SU-DHL-6 (cell line): ENCODE data around the gene SYNJ2.

Experiments used
- H2AFZ ChIP-seq: fragments of 200-600 bp; sonication (generic); 2 replicates; pipeline ENCODE4 v1.6.1; 2014; ENCODE audit warnings: low read depth, mild to moderate bottlenecking, moderate library complexity, mixed read lengths, antibody characterized with exemption, low read length; ENCODE audit not compliant: severe bottlenecking
- H3F3A ChIP-seq: fragments of 200-600 bp; shearing (Covaris generic); 2 replicates; pipeline ENCODE4 v1.6.0; 2016; ENCODE audit warnings: antibody characterized with exemption, mild to moderate bottlenecking; ENCODE audit not compliant: insufficient read depth
- H3K27ac ChIP-seq: fragments of 200-600 bp; sonication (generic); 2 replicates; pipeline ENCODE4 v1.5.1; 2016; ENCODE audit warnings: low read depth, mild to moderate bottlenecking, low read length, moderate library complexity, mixed read lengths
- H3K27me3 ChIP-seq: fragments of 200-600 bp; sonication (generic), shearing (Covaris generic); 2 replicates; pipeline ENCODE4 v1.6.0; 2014; ENCODE audit warnings: mild to moderate bottlenecking, low read length
- H3K36me3 ChIP-seq: fragments of 200-600 bp; sonication (generic); 2 replicates; pipeline ENCODE4 v1.6.1; 2014; ENCODE audit warnings: mild to moderate bottlenecking, low read length, mixed read lengths
- H3K4me2 ChIP-seq: fragments of 300-600, 200-600 bp; shearing (Covaris generic), sonication (generic); 2 replicates; pipeline ENCODE4 v1.6.0; 2014; ENCODE audit warnings: low read length, low read depth, mild to moderate bottlenecking; ENCODE audit not compliant: poor library complexity, severe bottlenecking
- H3K4me3 ChIP-seq: fragments of 200-600 bp; sonication (generic); 2 replicates; pipeline ENCODE4 v1.5.1; 2014; ENCODE audit warnings: antibody characterized with exemption, low read length, mild to moderate bottlenecking, mixed read lengths; ENCODE audit not compliant: insufficient read depth, poor library complexity, severe bottlenecking
- H3K79me2 ChIP-seq: fragments of 200-600 bp; sonication (generic); 2 replicates; pipeline ENCODE4 v1.6.1; 2014; ENCODE audit warnings: mild to moderate bottlenecking, low read length, moderate library complexity; ENCODE audit not compliant: insufficient read depth
- H3K9ac ChIP-seq: fragments of 200-600 bp; sonication (generic); 2 replicates; pipeline ENCODE4 v1.7.0; 2014; ENCODE audit warnings: mild to moderate bottlenecking, low read length
- H3K9me2 ChIP-seq: fragments of 200-600 bp; sonication (generic); replicated peaks from 2 replicates; pipeline ENCODE4 v1.6.1; 2014; ENCODE audit warnings: low read length; ENCODE audit not compliant: insufficient read depth
- H3K9me3 ChIP-seq: fragments of 200-600 bp; sonication (generic); 2 replicates; pipeline ENCODE4 v1.6.1; 2014; ENCODE audit warnings: low read length, mixed read lengths; ENCODE audit not compliant: insufficient read depth
- H4K20me1 ChIP-seq: fragments of 200-600 bp; sonication (generic); 2 replicates; pipeline ENCODE4 v1.6.1; 2014; ENCODE audit warnings: low read depth, mild to moderate bottlenecking, antibody characterized with exemption, low read length, moderate library complexity, mixed read lengths
- CTCF ChIP-seq: fragments of 200-600 bp; sonication (generic); IDR thresholded peaks from one replicate; pipeline ENCODE4 v1.5.1; 2017; ENCODE audit warnings: antibody characterized with exemption, mild to moderate bottlenecking, low read length, moderate library complexity; ENCODE audit not compliant: insufficient read depth, poor library complexity, severe bottlenecking
- EZH2phosphoT487 ChIP-seq: fragments of 200-600 bp; sonication (generic), shearing (Covaris generic); conservative IDR thresholded peaks from 2 replicates; pipeline ENCODE4 v1.6.1; 2018; ENCODE audit warnings: mild to moderate bottlenecking, antibody characterized with exemption, low read length, moderate library complexity, mixed read lengths

Gene SYNJ2

GRCh38 chr6:158080849-158081656, 99.4 kb downstream of the SYNJ2 start:
- Histone ChIP-seq H3K9me3 (no peaks in the 10 kb centered on the region), H3K9me2 (no peaks in the 10 kb centered on the region), H3K4me2 (no peak overlapping the region), H3K9ac (no peak overlapping the region), H3K4me3 (no peak overlapping the region), H3K27me3 (no peaks in the 10 kb centered on the region), H2AFZ (no peak overlapping the region), H3K36me3 (no peaks in the 10 kb centered on the region), H4K20me1 (no peaks in the 10 kb centered on the region), H3F3A (no peaks in the 10 kb centered on the region), H3K27ac (no peak overlapping the region), H3K79me2 (no peaks in the 10 kb centered on the region)
- TF ChIP-seq EZH2phosphoT487 (no peak), CTCF (no peak)

GRCh38 chr6:158081657-158081935, 99.9 kb downstream of the SYNJ2 start:
- no peaks in the 10 kb centered on the region for H3K79me2 ChIP-seq
- TF ChIP-seq EZH2phosphoT487 (no peak), CTCF (no peak)

GRCh38 chr6:158083455-158084325, 102.0 kb downstream of the SYNJ2 start:
- Histone ChIP-seq H3K36me3 (no peaks in the 10 kb centered on the region), H4K20me1 (no peaks in the 10 kb centered on the region), H3K79me2 (no peaks in the 10 kb centered on the region), H3K27ac (no peak overlapping the region), H2AFZ (no peak overlapping the region), H3K4me3 (no peak overlapping the region), H3K9ac (no peak overlapping the region), H3K9me3 (no peaks in the 10 kb centered on the region), H3K27me3 (no peaks in the 10 kb centered on the region), H3F3A (no peaks in the 10 kb centered on the region), H3K4me2 (no peak overlapping the region), H3K9me2 (no peaks in the 10 kb centered on the region)
- TF ChIP-seq CTCF (no peak), EZH2phosphoT487 (no peak)

More at GRCh38 chr6:158081657-158081935, 99.9 kb downstream of the SYNJ2 start:
- Histone ChIP-seq H4K20me1 (no peaks in the 10 kb centered on the region), H3K9me3 (no peaks in the 10 kb centered on the region), H3K4me3 (no peak overlapping the region), H3K4me2 (no peak overlapping the region), H3K9ac (no peak overlapping the region), H3K27ac (no peak overlapping the region), H3K27me3 (no peaks in the 10 kb centered on the region), H2AFZ (no peak overlapping the region), H3F3A (no peaks in the 10 kb centered on the region), H3K9me2 (no peaks in the 10 kb centered on the region), H3K36me3 (no peaks in the 10 kb centered on the region)
